ENCODE data around the gene CFAP46. TPM values are rescaled to one million over a fixed set of nuclear protein-coding genes. Genes with fewer than 3 reads are reported as not detected.

The CFAP46 gene
- polyA plus RNA-seq, 2 donors: 0.40 to 0.73 TPM

DNA sequence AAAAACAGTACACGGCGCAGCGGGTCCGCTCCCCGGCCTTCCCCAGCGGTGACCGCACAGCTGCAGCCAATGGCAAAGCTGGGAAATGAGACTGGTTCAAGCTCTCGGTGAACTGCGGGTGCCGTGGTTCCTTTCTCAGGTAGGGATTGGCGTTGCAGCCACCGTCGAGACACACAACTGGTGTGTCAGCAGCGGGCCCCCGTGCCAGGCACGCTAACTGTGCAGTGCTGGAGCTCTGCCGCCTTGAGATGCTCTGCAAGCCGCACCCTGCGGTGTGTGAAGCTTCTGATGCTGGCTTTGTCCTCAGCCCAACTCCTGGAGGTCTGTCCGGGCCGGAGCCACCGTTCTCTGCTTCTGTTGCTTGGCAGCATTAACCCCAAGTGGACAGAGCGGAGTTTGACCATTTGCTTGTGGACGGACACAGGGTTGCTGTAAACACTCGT lies 135.8 kb downstream of the CFAP46 start:
- 81 to 82% methylated on average over 24 to 25 of the region's 25 CpGs for WGBS, 2 donors
- Histone ChIP-seq H3K4me3 (ENCODE audit: low read depth in 1 of 2, low read length in 2 of 2) (no peak overlapping the region), H3K36me3 (ENCODE audit: control insufficient read depth in 2 of 2, insufficient read depth in 2 of 2, low read length in 1 of 2) (no peaks in the 10 kb centered on the region), H3K27ac (ENCODE audit: low read depth in 2 of 2, low read length in 1 of 2) (no peak overlapping the region), H3K4me1 (ENCODE audit: control insufficient read depth in 2 of 2, insufficient read depth in 2 of 2, low read length in 1 of 2) (no peaks in the 10 kb centered on the region), H3K9me3 (ENCODE audit: control insufficient read depth in 2 of 2, insufficient read depth in 1 of 2, low read depth in 1 of 2, low read length in 1 of 2) (peaks cover 0 to 8% of the 10 kb centered on the region in 2 donors), H3K27me3 (ENCODE audit: control insufficient read depth in 1 of 2, insufficient read depth in 2 of 2, low read length in 2 of 2) (no peaks in the 10 kb centered on the region)

DNA sequence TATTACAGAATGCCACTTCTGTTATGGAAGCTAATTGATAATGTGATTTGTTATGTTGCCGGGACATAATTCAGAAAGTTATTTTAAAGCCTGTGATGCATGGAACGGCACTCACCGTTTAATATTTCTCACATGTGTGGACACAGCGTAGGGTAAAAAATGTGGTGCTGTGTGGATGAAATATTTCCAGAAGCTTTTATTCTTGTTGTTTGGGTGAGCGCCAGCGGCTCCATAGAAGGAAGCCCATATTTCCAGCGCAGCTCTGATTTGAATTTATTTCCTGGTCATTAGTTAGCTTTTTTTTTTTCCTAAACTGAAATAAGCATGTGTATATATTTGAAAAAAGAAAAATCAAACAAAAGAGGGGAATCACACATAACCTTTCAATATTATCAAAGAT lies 136.3 kb downstream of the CFAP46 start:
- Histone ChIP-seq H3K27ac (ENCODE audit: low read depth in 2 of 2, low read length in 1 of 2) (no peak overlapping the region), H3K9me3 (ENCODE audit: control insufficient read depth in 2 of 2, insufficient read depth in 1 of 2, low read depth in 1 of 2, low read length in 1 of 2) (peaks cover 0 to 7% of the 10 kb centered on the region in 2 donors), H3K4me3 (ENCODE audit: low read depth in 1 of 2, low read length in 2 of 2) (no peak overlapping the region), H3K36me3 (ENCODE audit: control insufficient read depth in 2 of 2, insufficient read depth in 2 of 2, low read length in 1 of 2) (no peaks in the 10 kb centered on the region), H3K27me3 (ENCODE audit: control insufficient read depth in 1 of 2, insufficient read depth in 2 of 2, low read length in 2 of 2) (no peaks in the 10 kb centered on the region), H3K4me1 (ENCODE audit: control insufficient read depth in 2 of 2, insufficient read depth in 2 of 2, low read length in 1 of 2) (no peaks in the 10 kb centered on the region)
- 39 to 43% methylated on average over 7 of the region's 7 CpGs for WGBS, 2 donors

DNA sequence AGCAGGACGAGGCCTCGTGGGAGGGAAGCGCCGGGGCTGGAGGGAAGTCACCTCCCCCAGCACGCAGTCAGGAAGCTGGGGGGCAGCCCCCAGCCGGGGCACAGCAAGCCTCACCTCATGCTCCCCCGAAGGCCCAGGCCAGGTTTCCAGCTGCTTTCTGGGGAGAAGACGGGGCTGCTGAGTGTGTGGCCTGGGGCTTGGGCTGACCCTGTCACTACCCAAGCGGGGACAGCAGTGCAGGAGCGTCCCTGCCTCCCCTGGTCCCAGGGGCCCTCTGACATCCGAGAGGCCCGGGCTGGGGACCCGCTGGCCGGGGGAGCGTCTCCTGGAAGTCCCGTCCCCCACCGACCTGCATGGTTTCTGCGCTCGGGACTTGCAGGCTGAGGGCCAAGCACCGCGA lies 136.8 kb downstream of the CFAP46 start:
- Histone ChIP-seq H3K4me3 (ENCODE audit: low read depth in 1 of 2, low read length in 2 of 2) (no peak overlapping the region), H3K9me3 (ENCODE audit: control insufficient read depth in 2 of 2, insufficient read depth in 1 of 2, low read depth in 1 of 2, low read length in 1 of 2) (peaks cover 0 to 7% of the 10 kb centered on the region in 2 donors), H3K36me3 (ENCODE audit: control insufficient read depth in 2 of 2, insufficient read depth in 2 of 2, low read length in 1 of 2) (no peaks in the 10 kb centered on the region), H3K27me3 (ENCODE audit: control insufficient read depth in 1 of 2, insufficient read depth in 2 of 2, low read length in 2 of 2) (no peaks in the 10 kb centered on the region), H3K4me1 (ENCODE audit: control insufficient read depth in 2 of 2, insufficient read depth in 2 of 2, low read length in 1 of 2) (no peaks in the 10 kb centered on the region), H3K27ac (ENCODE audit: low read depth in 2 of 2, low read length in 1 of 2) (no peak overlapping the region)
- 61 to 67% methylated on average over 21 of the region's 21 CpGs for WGBS, 2 donors

GRCh38 chr10:132804785-132805426 lies 137.5 kb downstream of the CFAP46 start:
- no peak overlapping the region for H3K4me3 ChIP-seq (ENCODE audit: low read depth in 1 of 2, low read length in 2 of 2)
- no peak overlapping the region for H3K27ac ChIP-seq (ENCODE audit: low read depth in 2 of 2, low read length in 1 of 2)
- H3K36me3 ChIP-seq (ENCODE audit: control insufficient read depth in 2 of 2, insufficient read depth in 2 of 2, low read length in 1 of 2): no peaks in the 10 kb centered on the region
- H3K27me3 ChIP-seq (ENCODE audit: control insufficient read depth in 1 of 2, insufficient read depth in 2 of 2, low read length in 2 of 2): no peaks in the 10 kb centered on the region
- 66 to 67% methylated on average over 23 of the region's 23 CpGs for WGBS, 2 donors
- peaks cover 0 to 7% of the 10 kb centered on the region in 2 donors for H3K9me3 ChIP-seq (ENCODE audit: control insufficient read depth in 2 of 2, insufficient read depth in 1 of 2, low read depth in 1 of 2, low read length in 1 of 2)
- no peaks in the 10 kb centered on the region for H3K4me1 ChIP-seq (ENCODE audit: control insufficient read depth in 2 of 2, insufficient read depth in 2 of 2, low read length in 1 of 2)

GRCh38 chr10:132804287-132804686 lies 138.1 kb downstream of the CFAP46 start:
- Histone ChIP-seq H3K9me3 (ENCODE audit: control insufficient read depth in 2 of 2, insufficient read depth in 1 of 2, low read depth in 1 of 2, low read length in 1 of 2) (peaks cover 0 to 7% of the 10 kb centered on the region in 2 donors), H3K4me1 (ENCODE audit: control insufficient read depth in 2 of 2, insufficient read depth in 2 of 2, low read length in 1 of 2) (no peaks in the 10 kb centered on the region), H3K36me3 (ENCODE audit: control insufficient read depth in 2 of 2, insufficient read depth in 2 of 2, low read length in 1 of 2) (no peaks in the 10 kb centered on the region), H3K27ac (ENCODE audit: low read depth in 2 of 2, low read length in 1 of 2) (no peak overlapping the region), H3K27me3 (ENCODE audit: control insufficient read depth in 1 of 2, insufficient read depth in 2 of 2, low read length in 2 of 2) (no peaks in the 10 kb centered on the region), H3K4me3 (ENCODE audit: low read depth in 1 of 2, low read length in 2 of 2) (no peak overlapping the region)
- WGBS, 2 donors: 84 to 92% methylated on average over 11 of the region's 11 CpGs

GRCh38 chr10:132803416-132804210 lies 138.8 kb downstream of the CFAP46 start:
- H3K9me3 ChIP-seq (ENCODE audit: control insufficient read depth in 2 of 2, insufficient read depth in 1 of 2, low read depth in 1 of 2, low read length in 1 of 2): peaks cover 0 to 7% of the 10 kb centered on the region in 2 donors
- H3K27me3 ChIP-seq (ENCODE audit: control insufficient read depth in 1 of 2, insufficient read depth in 2 of 2, low read length in 2 of 2): no peaks in the 10 kb centered on the region
- H3K27ac ChIP-seq (ENCODE audit: low read depth in 2 of 2, low read length in 1 of 2): no peak overlapping the region
- no peaks in the 10 kb centered on the region for H3K36me3 ChIP-seq (ENCODE audit: control insufficient read depth in 2 of 2, insufficient read depth in 2 of 2, low read length in 1 of 2)
- no peaks in the 10 kb centered on the region for H3K4me1 ChIP-seq (ENCODE audit: control insufficient read depth in 2 of 2, insufficient read depth in 2 of 2, low read length in 1 of 2)
- no peak overlapping the region for H3K4me3 ChIP-seq (ENCODE audit: low read depth in 1 of 2, low read length in 2 of 2)
- WGBS, 2 donors: 79 to 82% methylated on average over 21 to 34 of the region's 34 CpGs

DNA sequence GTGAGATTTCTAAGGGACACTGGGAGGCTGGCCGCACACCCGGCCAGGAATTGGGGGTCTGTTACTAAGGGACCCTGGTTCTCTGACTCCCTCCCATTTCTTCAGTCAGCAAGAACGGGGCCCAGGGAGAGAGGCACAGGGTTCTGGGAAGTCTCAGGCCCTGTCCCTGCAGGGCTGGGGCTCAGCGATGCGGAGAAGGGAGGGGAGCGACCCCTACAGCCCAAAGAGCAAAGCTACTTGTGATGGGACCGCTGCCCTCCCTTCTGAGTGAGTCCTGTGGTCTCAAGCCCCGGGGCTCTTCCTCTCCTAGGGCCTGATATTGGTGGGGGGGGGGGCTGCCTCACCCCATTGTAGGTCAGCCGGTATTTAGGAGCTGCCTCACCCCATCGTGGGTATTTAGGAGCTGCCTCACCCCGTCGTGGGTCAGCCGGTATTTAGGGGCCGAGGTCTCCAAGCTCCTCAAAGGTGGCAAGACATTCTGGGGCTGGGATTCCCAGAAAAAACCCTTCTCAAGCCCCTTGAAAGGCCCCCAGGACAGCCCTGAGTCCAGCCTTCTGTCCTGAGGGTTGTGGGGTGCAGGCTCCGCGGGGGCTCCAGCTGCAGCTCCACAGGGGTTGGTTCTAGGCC lies 139.6 kb downstream of the CFAP46 start:
- Histone ChIP-seq H3K27ac (ENCODE audit: low read depth in 2 of 2, low read length in 1 of 2) (no peak overlapping the region), H3K9me3 (ENCODE audit: control insufficient read depth in 2 of 2, insufficient read depth in 1 of 2, low read depth in 1 of 2, low read length in 1 of 2) (peaks cover 0 to 7% of the 10 kb centered on the region in 2 donors), H3K36me3 (ENCODE audit: control insufficient read depth in 2 of 2, insufficient read depth in 2 of 2, low read length in 1 of 2) (no peaks in the 10 kb centered on the region), H3K4me3 (ENCODE audit: low read depth in 1 of 2, low read length in 2 of 2) (no peak overlapping the region), H3K4me1 (ENCODE audit: control insufficient read depth in 2 of 2, insufficient read depth in 2 of 2, low read length in 1 of 2) (no peaks in the 10 kb centered on the region), H3K27me3 (ENCODE audit: control insufficient read depth in 1 of 2, insufficient read depth in 2 of 2, low read length in 2 of 2) (no peaks in the 10 kb centered on the region)
- 83% methylated on average over 14 to 16 of the region's 16 CpGs for WGBS, 2 donors

GRCh38 chr10:132802048-132802447 lies 140.3 kb downstream of the CFAP46 start:
- 83 to 87% methylated on average over 8 of the region's 8 CpGs for WGBS, 2 donors
- Histone ChIP-seq H3K4me1 (ENCODE audit: control insufficient read depth in 2 of 2, insufficient read depth in 2 of 2, low read length in 1 of 2) (no peaks in the 10 kb centered on the region), H3K4me3 (ENCODE audit: low read depth in 1 of 2, low read length in 2 of 2) (no peak overlapping the region), H3K36me3 (ENCODE audit: control insufficient read depth in 2 of 2, insufficient read depth in 2 of 2, low read length in 1 of 2) (no peaks in the 10 kb centered on the region), H3K27ac (ENCODE audit: low read depth in 2 of 2, low read length in 1 of 2) (no peak overlapping the region), H3K27me3 (ENCODE audit: control insufficient read depth in 1 of 2, insufficient read depth in 2 of 2, low read length in 2 of 2) (no peaks in the 10 kb centered on the region), H3K9me3 (ENCODE audit: control insufficient read depth in 2 of 2, insufficient read depth in 1 of 2, low read depth in 1 of 2, low read length in 1 of 2) (peaks cover 0 to 7% of the 10 kb centered on the region in 2 donors)

DNA sequence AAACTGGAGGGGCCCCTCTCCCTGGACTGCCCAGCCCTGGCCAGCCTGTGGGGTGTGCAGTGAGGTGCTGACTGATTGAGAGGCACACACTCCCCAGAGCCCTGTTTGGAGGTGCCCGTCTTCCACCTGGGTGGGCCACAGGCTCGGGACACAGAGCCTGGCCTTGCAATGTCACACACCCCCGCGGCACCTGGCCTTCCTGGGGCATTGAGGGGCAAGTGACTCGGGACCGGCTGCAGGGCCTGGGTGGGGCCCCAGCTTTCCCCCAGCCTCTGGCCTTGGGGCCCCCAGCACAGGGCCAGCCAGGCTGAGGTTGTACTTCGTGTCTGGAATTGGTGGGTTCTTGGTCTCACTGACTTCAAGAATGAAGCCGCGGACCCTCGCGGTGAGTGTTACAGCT lies 142.5 kb downstream of the CFAP46 start:
- Histone ChIP-seq H3K4me1 (ENCODE audit: control insufficient read depth in 2 of 2, insufficient read depth in 2 of 2, low read length in 1 of 2) (no peaks in the 10 kb centered on the region), H3K27me3 (ENCODE audit: control insufficient read depth in 1 of 2, insufficient read depth in 2 of 2, low read length in 2 of 2) (no peaks in the 10 kb centered on the region), H3K9me3 (ENCODE audit: control insufficient read depth in 2 of 2, insufficient read depth in 1 of 2, low read depth in 1 of 2, low read length in 1 of 2) (peaks cover 0 to 7% of the 10 kb centered on the region in 2 donors), H3K4me3 (ENCODE audit: low read depth in 1 of 2, low read length in 2 of 2) (no peak overlapping the region), H3K36me3 (ENCODE audit: control insufficient read depth in 2 of 2, insufficient read depth in 2 of 2, low read length in 1 of 2) (no peaks in the 10 kb centered on the region), H3K27ac (ENCODE audit: low read depth in 2 of 2, low read length in 1 of 2) (no peak overlapping the region)
- WGBS, 2 donors: 90 to 91% methylated on average over 11 of the region's 11 CpGs
